Measurements from ENCODE around the gene CUX1.
"Not testable (repeated sequence)": the region's sequence is repeated elsewhere in the genome, so short reads cannot be mapped to it uniquely, and the experiment has no call there.

The CUX1 gene

GRCh38 chr7:102040569-102040968, 223.1 kb downstream of the CUX1 start:
- no peak overlapping the region for H3K4me3 ChIP-seq (ENCODE audit: low read depth, low read length)
- DNase-seq (ENCODE audit: low read depth): no peak
- TF ChIP-seq CTCF (conservative IDR thresholded peaks at IDR 0.05; ENCODE audit: low read depth, low read length): no peak

GRCh38 chr7:102042016-102042656, 224.7 kb downstream of the CUX1 start:
- no peak overlapping the region for H3K4me3 ChIP-seq (ENCODE audit: low read depth, low read length)
- DNase-seq (ENCODE audit: low read depth): peak; percentile 61
- TF ChIP-seq CTCF (conservative IDR thresholded peaks at IDR 0.05; ENCODE audit: low read depth, low read length): no peak

- not testable (repeated sequence) for H3K4me3 ChIP-seq (ENCODE audit: low read depth, low read length); DNase-seq (ENCODE audit: low read depth)
Measured at GRCh38 chr7:102042796-102043195, 225.4 kb downstream of the CUX1 start.

GRCh38 chr7:102044641-102044983, 227.2 kb downstream of the CUX1 start:
- no peak for TF ChIP-seq CTCF (conservative IDR thresholded peaks at IDR 0.05; ENCODE audit: low read depth, low read length)

GRCh38 chr7:102044984-102045673, 227.7 kb downstream of the CUX1 start:
- no peak overlapping the region for H3K4me3 ChIP-seq (ENCODE audit: low read depth, low read length)
- peak; percentile 84 for DNase-seq (ENCODE audit: low read depth)
- no peak for TF ChIP-seq CTCF (conservative IDR thresholded peaks at IDR 0.05; ENCODE audit: low read depth, low read length)

More at GRCh38 chr7:102044641-102044983, 227.2 kb downstream of the CUX1 start:
- H3K4me3 ChIP-seq (ENCODE audit: low read depth, low read length): no peak overlapping the region
- no peak for DNase-seq (ENCODE audit: low read depth)

GRCh38 chr7:102045681-102046372, 228.4 kb downstream of the CUX1 start:
- DNase-seq (ENCODE audit: low read depth): no peak
- no peak for TF ChIP-seq CTCF (conservative IDR thresholded peaks at IDR 0.05; ENCODE audit: low read depth, low read length)
- no peak overlapping the region for H3K4me3 ChIP-seq (ENCODE audit: low read depth, low read length)

- no peak overlapping the region for H3K4me3 ChIP-seq (ENCODE audit: low read depth, low read length)
- no peak for DNase-seq (ENCODE audit: low read depth)
- TF ChIP-seq CTCF (conservative IDR thresholded peaks at IDR 0.05; ENCODE audit: low read depth, low read length): no peak
Measured at GRCh38 chr7:102046373-102047117, 229.1 kb downstream of the CUX1 start.
